Measurements from ENCODE around the gene CYP4B1. TPM values are rescaled to one million over a fixed set of nuclear protein-coding genes. Genes with fewer than 3 reads are reported as not detected.
A peak's percentile ranks its signal among the peaks of the same experiment; 100 is the strongest.

Gene CYP4B1
- total and polyA plus RNA-seq, 8 donors, result 0.25 to 5.8 (median 1.4) TPM; not detected in 1

DNA sequence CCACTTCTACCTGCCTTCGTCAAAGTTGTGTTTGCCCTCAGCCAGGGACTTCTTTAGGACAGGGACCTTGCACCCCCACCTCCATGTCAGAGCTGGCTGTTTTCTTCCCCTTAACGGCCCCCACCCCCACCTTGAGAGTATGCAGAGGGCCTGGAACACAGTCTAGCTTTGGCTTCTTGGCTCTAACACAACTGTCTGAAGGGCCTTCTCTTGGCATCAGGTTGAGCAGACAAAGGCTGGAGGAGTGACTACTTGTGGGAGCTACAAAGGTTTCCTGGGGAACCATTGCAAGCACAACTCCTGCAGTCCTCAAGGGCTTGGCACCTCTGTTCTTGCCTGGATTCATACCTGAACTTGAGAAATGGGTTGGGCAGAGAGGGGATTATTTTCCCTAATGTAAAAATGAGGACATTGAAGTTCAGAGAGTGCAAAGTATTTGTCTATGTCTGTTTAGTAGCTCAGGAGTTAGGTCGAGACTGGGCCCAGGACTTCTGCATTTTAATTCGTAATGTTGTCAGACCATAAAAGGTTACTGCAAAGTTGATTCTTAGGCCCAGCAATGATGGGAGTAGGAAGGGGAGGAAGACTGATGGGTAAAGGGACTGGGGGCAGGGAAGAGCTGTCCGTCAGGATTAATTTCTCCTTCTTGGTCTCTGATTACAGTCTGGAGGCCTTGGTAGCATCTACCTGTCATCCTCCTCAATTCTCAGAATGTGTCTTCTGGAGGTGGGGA lies 2.6 kb downstream of the CYP4B1 start:
- Histone ChIP-seq H3K27ac (no peak overlapping the region), H3K27me3 (no peaks in the 10 kb centered on the region), H3K9me3 (no peaks in the 10 kb centered on the region), H3K4me3 (no peak overlapping the region), H3K4me1 (no peaks in the 10 kb centered on the region), H3K36me3 (no peaks in the 10 kb centered on the region)
- no peak for DNase-seq
- ATAC-seq, result no peak
- TF ChIP-seq, protein P1, sequence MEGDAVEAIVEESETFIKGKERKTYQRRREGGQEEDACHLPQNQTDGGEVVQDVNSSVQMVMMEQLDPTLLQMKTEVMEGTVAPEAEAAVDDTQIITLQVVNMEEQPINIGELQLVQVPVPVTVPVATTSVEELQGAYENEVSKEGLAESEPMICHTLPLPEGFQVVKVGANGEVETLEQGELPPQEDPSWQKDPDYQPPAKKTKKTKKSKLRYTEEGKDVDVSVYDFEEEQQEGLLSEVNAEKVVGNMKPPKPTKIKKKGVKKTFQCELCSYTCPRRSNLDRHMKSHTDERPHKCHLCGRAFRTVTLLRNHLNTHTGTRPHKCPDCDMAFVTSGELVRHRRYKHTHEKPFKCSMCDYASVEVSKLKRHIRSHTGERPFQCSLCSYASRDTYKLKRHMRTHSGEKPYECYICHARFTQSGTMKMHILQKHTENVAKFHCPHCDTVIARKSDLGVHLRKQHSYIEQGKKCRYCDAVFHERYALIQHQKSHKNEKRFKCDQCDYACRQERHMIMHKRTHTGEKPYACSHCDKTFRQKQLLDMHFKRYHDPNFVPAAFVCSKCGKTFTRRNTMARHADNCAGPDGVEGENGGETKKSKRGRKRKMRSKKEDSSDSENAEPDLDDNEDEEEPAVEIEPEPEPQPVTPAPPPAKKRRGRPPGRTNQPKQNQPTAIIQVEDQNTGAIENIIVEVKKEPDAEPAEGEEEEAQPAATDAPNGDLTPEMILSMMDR (IDR thresholded peaks at IDR 0.05), result no peak
- 72 to 89% methylated on average over 5 of the region's 5 CpGs for WGBS, 2 donors
- intact Hi-C loops (cut with DNase I), result no loop called here
- FAIRE-seq, result no peak

DNA sequence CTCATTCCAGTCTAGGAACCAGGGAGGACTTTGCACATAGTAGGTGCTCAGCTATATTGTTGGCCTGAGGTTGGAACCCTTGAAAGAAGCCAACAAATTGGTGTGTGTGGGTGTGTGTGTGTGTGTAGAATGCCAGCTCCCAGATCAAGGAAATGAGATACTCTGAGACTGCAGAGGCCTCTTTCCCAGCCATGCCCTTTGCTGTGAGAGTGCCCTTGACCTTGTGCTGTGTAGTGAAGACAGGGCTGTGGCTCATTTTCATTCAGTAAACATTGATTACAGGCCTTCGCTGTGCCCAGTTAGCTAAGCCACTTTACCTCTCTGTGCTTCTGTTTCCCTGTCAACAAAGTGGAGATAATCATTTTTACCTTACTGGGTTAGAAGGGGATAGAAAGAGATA lies 3.2 kb downstream of the CYP4B1 start:
- no peaks in the 10 kb centered on the region for H3K9me3 ChIP-seq
- no peaks in the 10 kb centered on the region for H3K27me3 ChIP-seq
- no peak overlapping the region for H3K27ac ChIP-seq
- ATAC-seq (peak in 1 of 4 donors; percentile 20), DNase-seq (no peak), FAIRE-seq (no peak)
- WGBS, 2 donors, result 0% methylated on average over 1 of the region's 1 CpG
- no peaks in the 10 kb centered on the region for H3K36me3 ChIP-seq
- intact Hi-C loops (cut with DNase I), result no loop called here
- TF ChIP-seq, protein P1 (IDR thresholded peaks at IDR 0.05), result no peak
- no peaks in the 10 kb centered on the region for H3K4me1 ChIP-seq
- no peak overlapping the region for H3K4me3 ChIP-seq

DNA sequence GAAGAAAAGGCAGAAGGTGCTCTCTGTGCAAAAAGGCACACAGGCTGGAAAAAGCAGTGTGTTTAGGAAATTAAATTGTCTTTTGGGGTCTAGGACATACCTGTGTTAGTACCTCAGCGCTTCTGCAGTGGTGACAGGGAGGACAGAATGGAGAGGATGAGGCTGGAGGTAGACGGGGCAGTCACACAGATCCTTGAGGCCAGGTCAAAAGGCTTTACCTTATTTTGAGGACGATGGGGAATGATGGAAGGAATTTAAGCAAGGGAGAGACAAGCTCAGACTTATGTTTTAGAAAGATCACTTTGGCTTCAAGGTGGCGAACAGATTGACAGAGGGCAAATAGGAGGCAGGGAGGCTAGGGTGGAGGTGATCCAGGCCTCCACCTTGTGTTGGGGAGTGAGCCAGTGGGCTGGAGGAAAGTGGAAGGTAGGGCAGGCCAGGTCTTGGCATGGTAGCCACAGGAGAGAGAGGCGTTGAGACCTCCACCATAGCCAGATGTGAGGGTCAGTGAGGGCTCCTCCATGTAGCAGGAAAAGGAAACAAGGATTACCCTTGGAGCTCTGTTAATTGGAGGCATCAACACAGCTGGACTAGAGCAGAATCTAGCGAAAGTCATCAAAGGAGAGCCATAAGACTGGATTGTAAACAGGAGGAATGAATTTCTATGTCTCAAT lies 4.2 kb downstream of the CYP4B1 start:
- TF ChIP-seq, protein P1 (IDR thresholded peaks at IDR 0.05), result no peak
- Histone ChIP-seq H3K36me3 (no peaks in the 10 kb centered on the region), H3K27ac (no peak overlapping the region), H3K9me3 (no peaks in the 10 kb centered on the region), H3K4me3 (no peak overlapping the region), H3K27me3 (no peaks in the 10 kb centered on the region), H3K4me1 (no peaks in the 10 kb centered on the region)
- 77 to 79% methylated on average over 6 of the region's 6 CpGs for WGBS, 2 donors
- intact Hi-C loops (cut with DNase I), result no loop called here
- DNase-seq (no peak), ATAC-seq (no peak), FAIRE-seq (no peak)

DNA sequence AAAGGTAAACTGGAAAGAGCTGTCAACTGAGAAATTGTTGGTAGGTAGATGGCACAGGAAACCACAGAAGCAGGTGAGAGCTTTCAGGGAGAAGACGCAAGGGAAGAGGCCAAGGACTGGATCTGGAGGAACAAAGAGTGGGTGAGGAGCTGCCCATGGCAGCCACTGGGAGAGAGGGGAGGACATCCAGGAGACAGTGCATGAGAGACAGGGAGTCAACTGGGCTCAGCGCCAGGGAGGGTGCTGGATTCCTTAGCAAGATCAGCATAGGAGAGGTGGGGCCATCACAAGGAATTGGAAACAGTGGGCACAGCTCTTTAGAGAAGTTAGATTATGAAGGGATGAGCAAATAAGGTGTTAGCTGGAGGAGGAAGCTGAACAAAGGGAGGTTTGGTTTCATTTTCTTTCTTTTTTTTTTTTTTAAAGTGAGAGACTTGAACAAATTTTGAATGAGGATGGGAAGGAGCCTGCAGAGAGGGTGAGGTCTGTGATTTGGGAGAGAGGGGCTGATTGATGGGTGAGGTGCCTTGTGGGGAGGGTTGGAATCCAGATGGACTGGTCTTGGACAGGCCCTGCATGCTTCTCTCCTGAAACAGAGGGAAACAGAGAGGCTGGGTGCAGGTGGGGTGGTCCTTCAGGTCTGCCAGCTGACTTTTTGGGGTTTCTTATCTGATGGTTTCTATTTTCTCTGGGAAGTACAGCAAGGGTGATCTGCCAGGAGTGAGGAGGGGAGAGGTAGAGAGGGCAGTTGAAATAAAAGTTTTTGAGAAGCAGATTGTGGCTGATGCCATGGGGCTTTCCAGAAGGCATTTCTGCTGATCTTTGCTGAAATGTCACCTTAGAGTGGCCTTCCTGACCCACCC lies 5.4 kb downstream of the CYP4B1 start:
- no peaks in the 10 kb centered on the region for H3K9me3 ChIP-seq
- WGBS, 2 donors, result 69 to 71% methylated on average over 2 of the region's 2 CpGs
- no peaks in the 10 kb centered on the region for H3K27me3 ChIP-seq
- H3K27ac ChIP-seq, result no peak overlapping the region
- no peaks in the 10 kb centered on the region for H3K36me3 ChIP-seq
- TF ChIP-seq, protein P1 (IDR thresholded peaks at IDR 0.05), result no peak
- ATAC-seq (no peak), DNase-seq (no peak), FAIRE-seq (no peak)
- no peaks in the 10 kb centered on the region for H3K4me1 ChIP-seq
- intact Hi-C loops (cut with DNase I), result no loop called here
- no peak overlapping the region for H3K4me3 ChIP-seq

Measured in pancreas (tissue), 10 donors.